Measurements from ENCODE around the gene RC3H2. TPM values are rescaled to one million over a fixed set of nuclear protein-coding genes. Genes with fewer than 3 reads are reported as not detected.

The RC3H2 gene
- 21.9 and 32.8 TPM in 2 replicates for total RNA-seq

DNA sequence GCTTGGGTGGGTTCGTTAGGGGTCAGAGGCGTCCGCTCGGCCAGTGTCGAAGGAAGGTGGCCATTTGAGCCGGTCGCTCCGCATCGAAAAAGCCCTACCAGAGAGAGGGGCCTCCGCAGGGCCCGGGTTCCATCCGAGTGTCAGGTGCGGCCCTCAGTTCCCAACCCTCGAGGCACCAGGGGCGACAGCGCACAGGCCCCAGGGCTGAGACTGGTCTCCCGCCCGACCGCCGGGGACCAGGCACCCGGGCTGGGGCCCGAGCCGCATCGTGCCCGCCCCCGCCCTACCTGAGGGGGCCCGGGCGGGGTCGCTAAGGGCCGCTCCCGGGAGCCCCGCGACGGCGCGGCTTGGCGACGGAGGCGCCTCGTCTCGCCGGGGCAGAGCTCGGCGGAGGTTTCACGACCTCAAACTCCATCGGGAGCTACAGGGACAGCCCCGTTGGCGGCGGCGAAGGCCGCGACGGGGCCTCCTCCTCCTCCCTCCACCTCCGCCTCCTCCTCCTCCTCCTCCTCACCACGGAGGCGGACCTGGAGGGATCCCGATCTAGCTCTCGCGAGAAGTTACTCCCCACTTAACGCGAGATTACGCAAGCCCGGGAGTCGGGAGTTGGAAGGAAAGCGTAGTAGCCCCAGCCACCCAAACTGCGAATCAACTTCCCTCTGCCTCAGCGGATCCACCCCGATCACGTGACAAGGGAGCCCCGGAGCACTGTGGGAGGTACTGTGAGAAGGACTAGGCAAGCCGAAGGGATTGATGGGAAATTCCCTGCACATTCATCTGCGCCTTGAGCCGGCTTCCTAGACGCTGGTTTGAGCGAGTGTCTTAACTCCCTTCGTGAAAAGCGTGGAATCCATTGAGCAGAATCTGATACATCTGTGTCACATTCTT is at the start of gene RC3H2:
Gene RC3H2, minus strand, starts transcription at position 537 of the 888 bp plus-strand sequence. CDS start 7,850 bp downstream, outside the sequence.

GRCh38 chr9:122940749-122941581 is 35.8 kb upstream of the RC3H2 start, which contains the start of gene RABGAP1:
TSS of gene RABGAP1 (plus strand) at chr9:122941020. CDS start at chr9:122957060, 16,040 bp downstream.

DNA sequence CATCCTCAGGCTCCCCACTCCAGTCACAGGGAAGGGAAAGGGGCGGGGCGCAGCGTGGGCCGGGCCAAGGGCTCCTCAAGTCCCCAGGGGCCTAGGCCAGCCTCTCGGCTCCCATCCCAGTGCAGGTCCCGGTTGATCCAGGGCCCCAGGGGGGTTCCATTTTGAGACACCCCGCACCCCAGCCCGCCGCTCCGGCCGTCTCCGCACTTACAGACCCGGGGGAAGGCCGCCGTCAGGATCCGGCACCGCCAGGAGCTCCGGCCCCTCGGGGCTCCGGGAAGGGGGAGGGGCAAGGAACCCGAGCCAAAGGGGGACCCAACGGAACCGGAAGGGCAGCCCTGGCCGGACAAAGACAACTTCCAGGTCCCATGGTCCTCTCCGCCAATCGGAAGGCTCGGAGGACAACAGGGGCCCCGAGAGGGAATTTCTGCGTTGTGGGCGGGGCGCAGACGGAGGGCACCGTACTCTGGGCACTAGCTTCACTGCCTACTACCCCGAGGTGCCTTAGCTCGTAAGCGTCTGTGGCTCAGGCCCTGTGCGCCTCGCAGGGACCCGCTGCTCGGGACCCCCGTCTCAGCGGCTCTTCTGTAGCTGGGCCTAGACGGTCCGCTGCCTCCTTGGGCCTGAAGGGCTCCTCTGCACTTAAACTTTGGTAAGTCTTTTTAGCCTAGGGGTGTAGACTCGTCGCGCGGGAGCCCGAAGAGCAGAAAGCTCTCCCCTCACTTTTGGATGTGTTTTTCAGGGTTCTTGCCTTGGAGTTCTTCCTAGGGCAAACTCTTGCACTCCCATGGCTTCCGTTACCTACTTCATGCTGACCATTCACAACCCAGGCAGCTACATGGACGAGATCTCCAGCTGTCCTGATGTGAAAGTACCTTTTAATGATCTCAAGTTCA is 26.3 kb upstream of the RC3H2 start, which contains the start of gene ZBTB26:
Gene ZBTB26, minus strand, starts transcription at position 287 of the 896 bp plus-strand sequence. CDS start 11,578 bp downstream, outside the sequence.

DNA sequence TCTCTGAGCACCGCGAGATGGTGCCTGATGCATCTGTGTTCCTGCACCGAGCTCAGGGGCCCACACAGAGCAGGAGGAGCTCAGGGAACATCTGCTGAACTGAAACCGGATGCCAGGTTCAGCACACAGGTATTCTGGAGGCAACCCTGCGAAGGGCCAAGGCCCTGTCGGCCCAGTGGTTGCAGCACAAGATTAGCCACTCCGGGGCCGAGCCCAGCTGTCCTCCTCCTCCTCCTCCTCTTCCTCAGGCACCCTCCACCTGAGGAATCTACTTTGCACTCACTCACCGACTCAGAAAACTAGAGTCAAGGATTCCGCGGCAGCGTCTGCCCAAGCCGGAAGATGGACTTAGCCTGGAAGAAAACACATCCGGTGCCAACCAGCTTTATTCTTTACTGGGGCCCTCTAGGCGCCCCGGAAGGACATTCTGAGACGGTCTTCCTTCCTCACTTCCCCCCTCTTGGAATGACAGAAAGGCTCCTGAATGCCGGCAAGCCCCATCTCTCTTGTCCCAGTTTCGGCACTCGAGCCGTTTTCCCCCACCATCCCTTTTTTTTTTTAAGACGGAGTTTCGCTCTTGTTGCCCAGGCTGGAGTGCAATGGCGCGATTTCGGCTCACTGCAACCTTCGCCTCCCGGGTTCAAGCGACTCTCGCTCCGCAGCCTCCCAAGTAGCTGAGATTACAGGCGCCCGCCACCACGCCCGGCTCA is 8.0 kb upstream of the RC3H2 start, which contains the start of gene ZBTB6:
Gene ZBTB6, minus strand, starts transcription at position 360 of the 710 bp plus-strand sequence. CDS start 1,251 bp downstream, outside the sequence.

DNA sequence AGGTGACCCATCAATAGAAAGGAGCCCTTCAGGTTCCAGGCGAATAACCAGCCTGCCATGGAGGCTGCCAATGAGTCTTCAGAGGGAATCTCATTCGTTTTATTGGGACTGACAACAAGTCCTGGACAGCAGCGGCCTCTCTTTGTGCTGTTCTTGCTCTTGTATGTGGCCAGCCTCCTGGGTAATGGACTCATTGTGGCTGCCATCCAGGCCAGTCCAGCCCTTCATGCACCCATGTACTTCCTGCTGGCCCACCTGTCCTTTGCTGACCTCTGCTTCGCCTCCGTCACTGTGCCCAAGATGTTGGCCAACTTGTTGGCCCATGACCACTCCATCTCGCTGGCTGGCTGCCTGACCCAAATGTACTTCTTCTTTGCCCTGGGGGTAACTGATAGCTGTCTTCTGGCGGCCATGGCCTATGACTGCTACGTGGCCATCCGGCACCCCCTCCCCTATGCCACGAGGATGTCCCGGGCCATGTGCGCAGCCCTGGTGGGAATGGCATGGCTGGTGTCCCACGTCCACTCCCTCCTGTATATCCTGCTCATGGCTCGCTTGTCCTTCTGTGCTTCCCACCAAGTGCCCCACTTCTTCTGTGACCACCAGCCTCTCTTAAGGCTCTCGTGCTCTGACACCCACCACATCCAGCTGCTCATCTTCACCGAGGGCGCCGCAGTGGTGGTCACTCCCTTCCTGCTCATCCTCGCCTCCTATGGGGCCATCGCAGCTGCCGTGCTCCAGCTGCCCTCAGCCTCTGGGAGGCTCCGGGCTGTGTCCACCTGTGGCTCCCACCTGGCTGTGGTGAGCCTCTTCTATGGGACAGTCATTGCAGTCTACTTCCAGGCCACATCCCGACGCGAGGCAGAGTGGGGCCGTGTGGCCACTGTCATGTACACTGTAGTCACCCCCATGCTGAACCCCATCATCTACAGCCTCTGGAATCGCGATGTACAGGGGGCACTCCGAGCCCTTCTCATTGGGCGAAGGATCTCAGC is 104.8 kb downstream of the RC3H2 start, which contains the start of gene OR1K1:
Gene OR1K1, plus strand, starts transcription at position 58 of the 995 bp plus-strand sequence. Its CDS starts 0 bp downstream, at position 58.

Other genes with a start within 250 kb of the RC3H2 start
- not detected in 2 replicates for gene OR1B1, start 247.7 kb downstream of the RC3H2 start, total RNA-seq
- gene OR1L1, start 243.6 kb downstream of the RC3H2 start, total RNA-seq, result not detected in 2 replicates
- not detected in 2 replicates for gene OR1L3, start 230.2 kb downstream of the RC3H2 start, total RNA-seq
- gene OR1L4, start 181.4 kb downstream of the RC3H2 start, total RNA-seq, result not detected in 2 replicates
- gene OR1L6, start 163.1 kb downstream of the RC3H2 start, total RNA-seq, result not detected in 2 replicates
- gene OR5C1, start 116.4 kb downstream of the RC3H2 start, total RNA-seq, result not detected in 2 replicates
- not detected in 2 replicates for gene OR1K1, start 105.2 kb downstream of the RC3H2 start, total RNA-seq
- gene PDCL, start 76.8 kb downstream of the RC3H2 start, total RNA-seq, result 16.7 and 17.2 TPM in 2 replicates
- 4.5 and 8.5 TPM in 2 replicates for gene ZBTB6, start 8.0 kb upstream of the RC3H2 start, total RNA-seq
- 0.56 and 2.5 TPM in 2 replicates for gene ZBTB26, start 26.2 kb upstream of the RC3H2 start, total RNA-seq
- gene RABGAP1, start 35.7 kb upstream of the RC3H2 start, total RNA-seq, result 11.6 and 15.2 TPM in 2 replicates
- gene GPR21, start 128.3 kb upstream of the RC3H2 start, total RNA-seq, result 0.28 and 0.42 TPM in 2 replicates